ENCODE results near the gene FAF2. TPM values are rescaled to one million over a fixed set of nuclear protein-coding genes. Genes with fewer than 3 reads are reported as not detected.
A peak's percentile ranks its signal among the peaks of the same experiment; 100 is the strongest.

The FAF2 gene
- total RNA-seq, 1 experiment from 2014 or later = 44.4 TPM

DNA sequence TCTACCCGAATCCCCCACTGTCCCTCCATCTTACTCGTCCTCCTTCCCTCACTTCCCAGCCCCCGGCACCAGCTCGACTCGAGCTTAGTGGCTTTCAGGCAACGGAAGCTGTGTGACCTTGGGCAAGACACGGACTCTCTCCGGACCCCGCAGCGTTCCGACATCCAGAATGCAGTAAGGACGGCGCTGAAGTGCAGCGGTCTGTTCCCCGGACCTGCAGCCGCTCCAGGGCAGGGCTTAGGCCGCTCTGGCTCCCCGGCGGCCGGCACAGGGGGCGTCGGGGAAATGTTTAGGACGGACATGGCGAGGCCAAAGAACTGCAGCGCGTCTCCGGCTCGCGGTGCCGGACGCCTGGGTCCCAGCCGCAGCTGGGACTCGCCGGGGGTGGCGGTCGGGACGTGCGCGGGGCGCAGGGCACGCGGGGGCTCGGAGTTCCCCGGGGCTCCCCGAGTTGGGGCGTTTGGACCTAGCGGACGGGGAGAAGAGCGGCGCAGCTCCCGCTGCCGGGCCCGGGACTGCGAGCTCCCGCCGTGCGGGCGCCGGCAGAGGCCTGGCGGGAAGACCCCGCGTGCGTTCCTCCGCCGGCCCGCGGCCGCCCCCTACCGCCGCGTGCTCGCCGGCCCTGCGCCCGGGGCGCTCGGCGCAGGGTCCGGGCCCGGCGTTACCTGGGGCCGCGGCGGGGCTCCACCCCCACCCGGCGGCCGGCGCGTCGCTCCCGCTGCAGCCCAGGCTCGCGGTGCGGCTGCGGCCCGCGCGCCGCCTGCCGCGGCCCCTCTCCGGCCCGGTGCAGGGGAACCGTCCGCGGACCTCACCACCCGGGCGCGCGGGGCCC is 94.6 kb downstream of the FAF2 start:
- Mint-ChIP-seq H3K36me3 (ENCODE audit: insufficient read depth in 1 of 3, low read depth in 3 of 3) (peaks cover 0 to 2% (median 2%) of the 10 kb centered on the region in 3 experiments; a peak in 3 of 7 replicates), H3K27ac (peak overlapping the region; percentile 77 to 90 (median 89); a peak in 5 of 7 replicates), H3K4me1 (peaks cover 47 to 50% of the 10 kb centered on the region in 2 experiments), H3K4me3 (peak overlapping the region; percentile 82 to 87), H3K27me3 (ENCODE audit: low read depth) (peaks cover 3% of the 10 kb centered on the region; the same call in 1 of the 2 replicates), H3K9me3 (no peaks in the 10 kb centered on the region)
- H3K79me1 ChIP-seq (ENCODE audit: insufficient read depth, low read depth, low read length, poor library complexity, severe bottlenecking) = no peaks in the 10 kb centered on the region
- TF ChIP-seq, protein P1, sequence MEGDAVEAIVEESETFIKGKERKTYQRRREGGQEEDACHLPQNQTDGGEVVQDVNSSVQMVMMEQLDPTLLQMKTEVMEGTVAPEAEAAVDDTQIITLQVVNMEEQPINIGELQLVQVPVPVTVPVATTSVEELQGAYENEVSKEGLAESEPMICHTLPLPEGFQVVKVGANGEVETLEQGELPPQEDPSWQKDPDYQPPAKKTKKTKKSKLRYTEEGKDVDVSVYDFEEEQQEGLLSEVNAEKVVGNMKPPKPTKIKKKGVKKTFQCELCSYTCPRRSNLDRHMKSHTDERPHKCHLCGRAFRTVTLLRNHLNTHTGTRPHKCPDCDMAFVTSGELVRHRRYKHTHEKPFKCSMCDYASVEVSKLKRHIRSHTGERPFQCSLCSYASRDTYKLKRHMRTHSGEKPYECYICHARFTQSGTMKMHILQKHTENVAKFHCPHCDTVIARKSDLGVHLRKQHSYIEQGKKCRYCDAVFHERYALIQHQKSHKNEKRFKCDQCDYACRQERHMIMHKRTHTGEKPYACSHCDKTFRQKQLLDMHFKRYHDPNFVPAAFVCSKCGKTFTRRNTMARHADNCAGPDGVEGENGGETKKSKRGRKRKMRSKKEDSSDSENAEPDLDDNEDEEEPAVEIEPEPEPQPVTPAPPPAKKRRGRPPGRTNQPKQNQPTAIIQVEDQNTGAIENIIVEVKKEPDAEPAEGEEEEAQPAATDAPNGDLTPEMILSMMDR (conservative IDR thresholded peaks at IDR 0.05) = peak; percentile 36; the same call in 1 of the 3 replicates
- H2AFZ ChIP-seq (ENCODE audit: low read length) = no peak overlapping the region
- H3K56ac ChIP-seq (ENCODE audit: insufficient read length, low read depth, low read length) = no peak overlapping the region
- H3K27me3 ChIP-seq (ENCODE audit: insufficient read depth, low read length) = no peaks in the 10 kb centered on the region
- H3K23me2 ChIP-seq (ENCODE audit: insufficient read length, low read depth, low read length, poor library complexity, severe bottlenecking) = peaks cover 15% of the 10 kb centered on the region
- DNase-seq = no peak
- no peak overlapping the region for H4K5ac ChIP-seq (ENCODE audit: insufficient read length, low read depth, low read length)
- peaks cover 2% of the 10 kb centered on the region for H4K20me1 ChIP-seq (ENCODE audit: control insufficient read depth, insufficient read depth, insufficient read length)
- no peaks in the 10 kb centered on the region for H3K79me2 ChIP-seq (ENCODE audit: insufficient read depth, low read length)
- H3K18ac ChIP-seq (ENCODE audit: insufficient read length, low read depth, low read length) = no peak overlapping the region
- H2BK120ac ChIP-seq (ENCODE audit: low read depth, low read length, poor library complexity, severe bottlenecking) = no peak overlapping the region
- H2AK5ac ChIP-seq (ENCODE audit: insufficient read length, low read length) = no peak overlapping the region
- H3K9ac ChIP-seq (ENCODE audit: extremely low read depth, insufficient read length, low read length) = no peak overlapping the region
- H3T11ph ChIP-seq (ENCODE audit: low read length) = no peak overlapping the region
- no peak overlapping the region for H3K23ac ChIP-seq (ENCODE audit: insufficient read length, low read depth, low read length)
- no peak overlapping the region for H2BK15ac ChIP-seq (ENCODE audit: low read depth, low read length)
- peak overlapping the region; percentile 37 for H3K14ac ChIP-seq (ENCODE audit: insufficient read depth, low read length)
- no peak overlapping the region for H2BK20ac ChIP-seq (ENCODE audit: low read depth, low read length, poor library complexity, severe bottlenecking)
- no peaks in the 10 kb centered on the region for H3K9me3 ChIP-seq (ENCODE audit: control insufficient read depth, low read depth, low read length)
- no peak overlapping the region for H2BK5ac ChIP-seq (ENCODE audit: insufficient read length, low read length)
- no CpG with 5 or more reads among the region's 110 CpGs for WGBS (ENCODE audit: extremely low coverage, insufficient read length, low lambda C conversion rate)
- H4K8ac ChIP-seq (replicated peaks; ENCODE audit: insufficient read length, low read depth, low read length) = no peak overlapping the region
- H3K4me2 ChIP-seq (ENCODE audit: insufficient read depth, insufficient read length, low read length) = peak overlapping the region; percentile 55
- no peak overlapping the region for H3K27ac ChIP-seq (ENCODE audit: insufficient read length, low read depth, low read length)
- no peak overlapping the region for H2BK12ac ChIP-seq (ENCODE audit: insufficient read length, low read depth, low read length)
- no peak overlapping the region for H3K4ac ChIP-seq (ENCODE audit: low read depth, low read length)
- no peak overlapping the region for H4K91ac ChIP-seq (ENCODE audit: insufficient read length, low read depth, low read length)
- H3K4me1 ChIP-seq (ENCODE audit: insufficient read depth, low read length) = peaks cover 13% of the 10 kb centered on the region; the same call in 1 of the 2 replicates

All from H9 (cell line).